Pulmonary artery endothelial cell (primary cell): Measurements from ENCODE around the gene MCM6. TPM values are rescaled to one million over a fixed set of nuclear protein-coding genes. Genes with fewer than 3 reads are reported as not detected.
A peak's percentile ranks its signal among the peaks of the same experiment; 100 is the strongest.

Experiments used
- DNase-seq: peaks from one replicate; pipeline ENCODE4 v3.0.0-alpha.2; 2011; ENCODE audit warnings: low read depth, low spot score
- total RNA-seq: library from RNA; depleted of rRNA; stranded (reverse); fragments of >200 nt; gene quantifications from 2 replicates; pipeline ENCODE4 v1.2.3, GENCODE V29; 2014

Gene MCM6
- total RNA-seq, 1 donor from 2014 or later, result 28.6 TPM

DNA sequence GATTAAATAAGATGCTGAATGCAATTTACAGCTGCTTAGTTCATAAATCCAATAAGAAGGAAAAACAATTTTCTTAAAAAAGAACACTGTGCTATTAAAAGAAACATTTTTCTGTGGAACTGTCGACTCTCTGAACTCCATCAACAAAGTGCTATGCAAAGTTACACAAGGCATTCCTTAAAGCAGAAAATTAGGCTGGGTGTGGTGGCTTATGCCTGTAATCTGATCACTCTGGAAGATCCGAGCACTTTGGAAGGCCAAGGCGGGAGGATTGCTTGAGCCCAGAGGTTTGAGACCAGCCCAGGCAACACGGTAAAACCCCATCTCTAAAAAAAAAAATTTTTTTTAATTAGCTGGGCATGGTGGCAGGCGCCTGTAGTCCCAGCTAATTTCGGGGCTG lies 13.0 kb downstream of the MCM6 start:
- no peak for DNase-seq

DNA sequence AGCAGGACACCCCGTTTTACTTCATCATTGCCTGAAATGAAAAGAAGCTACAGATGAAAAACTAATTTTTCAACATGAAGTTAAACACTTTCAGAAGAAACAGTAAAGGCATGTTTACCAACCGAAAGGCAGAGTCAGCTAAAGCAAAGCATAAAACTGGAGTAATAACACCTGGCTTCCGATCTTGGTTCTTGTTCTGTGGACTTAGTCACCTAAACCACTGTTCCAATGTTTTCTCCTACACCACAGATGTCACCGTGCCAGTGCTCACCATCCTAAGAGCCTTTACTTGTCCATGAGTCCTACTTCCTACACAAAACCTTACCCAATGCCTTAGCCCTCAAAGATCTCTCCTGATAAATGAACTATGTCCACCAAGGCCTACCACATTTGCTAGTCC lies 13.5 kb downstream of the MCM6 start:
- no peak for DNase-seq

DNA sequence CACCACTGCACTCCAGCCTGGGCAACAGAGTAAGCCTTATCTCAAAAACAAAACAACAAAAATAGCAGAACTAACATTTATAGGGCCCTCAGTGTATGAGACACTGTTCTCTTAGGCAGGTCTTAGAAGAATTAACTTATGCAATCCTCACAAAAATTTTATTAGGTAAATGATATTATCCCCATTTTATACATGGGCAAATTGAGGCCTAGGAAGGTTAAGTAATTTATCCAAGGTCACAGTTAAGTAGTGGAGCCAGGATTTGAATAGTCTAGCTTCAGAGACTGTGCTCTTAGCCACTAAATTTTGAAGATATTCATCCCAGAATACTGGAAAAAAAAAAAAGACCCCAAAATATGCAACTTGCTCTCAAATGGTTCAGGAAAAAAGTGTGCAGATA lies 22.8 kb downstream of the MCM6 start:
- no peak for DNase-seq

DNA sequence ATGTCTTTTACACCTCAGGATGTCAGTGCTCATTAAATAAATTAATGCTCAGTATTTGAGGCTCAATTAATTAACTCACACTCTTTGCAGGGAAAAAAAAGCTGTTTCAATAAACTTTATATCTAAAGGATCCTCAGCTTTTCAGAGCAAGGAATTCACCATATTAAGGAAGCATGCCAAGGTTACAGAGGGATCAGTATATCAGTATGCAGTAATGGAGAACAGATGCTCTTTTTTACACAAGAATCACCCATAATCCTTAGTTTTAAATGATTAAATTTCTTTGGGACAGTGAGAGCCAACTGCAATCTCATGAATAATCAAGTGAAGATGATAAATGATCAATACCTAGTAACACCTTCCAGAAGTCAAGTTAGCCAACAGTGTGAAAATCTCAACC lies 24.4 kb downstream of the MCM6 start:
- DNase-seq, result no peak

DNA sequence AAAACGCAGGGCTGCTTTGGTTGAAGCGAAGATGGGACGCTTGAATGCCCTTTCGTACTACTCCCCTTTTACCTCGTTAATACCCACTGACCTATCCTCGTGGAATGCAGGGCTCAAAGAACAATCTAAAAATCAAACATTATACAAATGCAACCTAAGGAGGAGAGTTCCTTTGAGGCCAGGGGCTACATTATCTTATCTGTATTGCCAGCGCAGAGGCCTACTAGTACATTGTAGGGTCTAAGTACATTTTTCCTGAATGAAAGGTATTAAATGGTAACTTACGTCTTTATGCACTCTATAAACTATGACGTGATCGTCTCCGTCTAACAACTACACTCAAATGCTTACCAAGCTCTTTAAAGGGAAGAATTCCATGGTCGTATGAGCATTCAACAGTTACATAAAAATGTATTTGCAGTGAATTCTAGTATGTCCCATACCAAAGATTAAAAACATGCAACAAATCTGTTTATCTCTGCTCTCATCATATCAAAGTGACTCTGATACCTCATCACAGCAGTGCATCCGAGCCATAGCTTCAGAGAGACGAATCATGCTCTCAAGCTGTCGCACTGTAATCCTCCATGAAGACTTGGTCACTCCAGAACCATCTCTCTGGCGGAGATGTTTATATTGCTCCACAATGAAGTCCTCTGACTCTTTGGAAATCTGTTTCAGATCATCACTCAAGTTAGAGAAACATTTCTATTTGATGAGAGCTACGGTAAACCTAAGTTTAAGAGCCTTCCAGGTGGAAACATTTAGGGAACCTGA lies 25.2 kb downstream of the MCM6 start:
- DNase-seq, result no peak

DNA sequence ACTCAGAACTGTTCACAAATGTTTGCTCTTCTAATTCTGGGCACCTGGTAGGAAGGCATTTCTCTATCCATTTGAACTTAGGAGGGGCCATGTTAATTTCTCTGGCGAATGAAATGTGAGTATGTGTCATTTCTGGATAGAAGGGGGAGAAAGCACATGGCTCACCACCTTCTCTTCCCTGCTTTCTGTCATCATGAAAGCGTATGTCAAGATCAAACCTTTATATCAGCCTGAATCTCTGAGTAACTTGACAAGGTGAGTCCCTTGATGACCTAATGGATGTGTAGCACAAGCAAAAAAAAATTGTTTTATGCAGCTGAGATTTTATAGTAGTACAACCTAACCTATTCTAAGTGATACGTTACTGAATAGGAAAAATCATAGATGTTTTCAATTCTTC lies 27.2 kb downstream of the MCM6 start:
- no peak for DNase-seq

DNA sequence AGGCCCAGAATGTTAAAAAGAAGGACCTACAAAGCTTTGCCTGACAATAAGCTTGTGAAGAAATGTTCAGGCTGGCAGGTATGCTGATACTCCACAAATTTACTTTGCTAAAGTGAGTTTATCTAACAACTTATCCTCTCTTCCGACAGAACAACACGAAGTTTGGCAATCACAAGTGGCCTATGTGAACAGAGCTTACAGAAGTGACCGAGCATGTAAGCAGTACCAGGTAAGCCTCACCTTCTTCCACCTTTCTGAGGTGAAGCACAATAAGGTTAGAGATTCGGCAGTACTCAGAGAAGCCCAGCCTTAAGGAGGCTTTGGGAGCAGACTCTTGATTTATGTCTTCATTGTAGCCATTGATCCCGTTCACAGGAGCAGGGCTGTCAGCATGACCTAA lies 30.2 kb downstream of the MCM6 start:
- DNase-seq, result no peak

DNA sequence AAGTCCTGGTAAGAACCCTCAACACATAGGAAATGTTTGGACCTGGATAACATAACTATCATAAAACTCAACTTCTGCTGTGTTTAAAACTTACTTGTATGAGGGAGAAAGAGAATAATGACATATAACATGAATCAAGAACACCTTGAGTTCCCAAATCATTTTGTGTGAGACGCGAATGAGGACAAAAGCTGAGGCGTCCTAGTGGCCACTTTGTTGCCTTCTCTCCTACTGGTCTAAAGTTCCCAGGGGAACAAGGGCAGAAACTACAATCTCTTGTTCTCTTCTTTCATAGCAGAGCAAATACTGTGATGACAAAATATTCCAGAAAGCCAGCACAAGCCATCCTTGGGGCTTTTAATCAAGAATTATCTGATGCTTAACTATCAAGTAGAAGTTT lies 31.0 kb downstream of the MCM6 start:
- DNase-seq, result no peak

DNA sequence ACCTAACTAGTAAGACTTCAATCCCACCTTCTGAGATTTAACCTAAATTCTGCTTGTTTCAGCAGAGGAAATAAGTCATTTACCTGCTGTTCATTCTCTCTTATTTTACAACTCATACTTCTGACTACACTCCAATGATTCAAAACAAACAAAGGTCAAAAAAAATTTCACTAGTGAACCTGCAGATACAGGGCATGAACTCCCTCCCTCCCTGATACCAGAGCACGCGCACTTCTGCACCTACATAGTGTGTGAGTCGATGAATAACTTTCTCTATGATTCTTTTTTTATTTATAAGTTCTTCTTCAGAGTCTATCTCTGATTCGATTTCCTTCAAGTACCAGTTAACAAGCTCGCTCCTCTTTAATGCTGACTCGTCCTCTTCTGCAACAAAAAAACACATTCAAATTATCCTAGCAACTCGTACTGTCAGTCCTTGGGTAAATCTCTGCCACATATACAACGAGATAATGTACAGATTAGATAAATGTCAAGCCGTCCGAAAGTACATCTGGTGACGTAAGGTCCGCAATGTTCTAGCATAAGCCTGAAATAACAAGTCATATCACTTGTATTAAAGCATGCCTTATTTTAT lies 31.8 kb downstream of the MCM6 start:
- DNase-seq, result no peak

DNA sequence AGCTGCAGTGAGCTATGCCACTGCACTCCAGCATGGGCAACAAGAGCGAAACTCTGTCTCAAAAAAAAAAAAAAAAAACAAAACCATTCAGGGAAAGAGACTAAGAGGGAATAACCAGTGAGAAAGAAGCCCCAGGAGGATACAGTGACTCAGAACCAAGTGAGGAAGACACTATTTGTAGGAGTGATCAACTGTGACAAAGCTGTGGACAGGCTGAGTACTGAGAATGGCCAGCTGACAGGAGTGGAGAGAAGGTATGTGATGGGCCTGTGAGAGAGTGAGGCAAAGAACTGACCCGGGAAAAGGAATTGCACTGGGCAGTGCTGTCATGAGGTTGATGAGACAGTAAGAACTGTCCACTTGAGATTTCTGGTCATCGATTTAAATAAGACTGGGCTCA lies 32.6 kb downstream of the MCM6 start:
- no peak for DNase-seq

DNA sequence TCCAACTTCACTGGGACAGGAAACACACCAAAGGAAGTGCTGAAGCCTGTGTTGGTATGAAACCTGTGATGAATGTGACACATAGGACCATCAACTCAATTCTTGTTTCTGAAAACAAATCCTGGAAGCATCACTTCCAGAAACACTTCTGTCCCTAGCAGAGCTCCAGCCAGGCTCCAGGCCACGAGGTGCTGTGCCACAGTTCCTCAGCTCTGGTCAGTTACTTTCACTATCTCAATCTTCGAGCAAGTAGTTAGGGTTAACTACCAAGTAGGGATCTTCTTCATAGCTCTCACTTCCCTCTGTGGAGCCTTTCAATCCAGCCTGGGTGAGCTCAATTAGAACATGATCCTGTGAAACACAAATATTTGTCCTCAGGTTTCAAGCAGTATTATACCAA lies 35.6 kb downstream of the MCM6 start:
- DNase-seq, result no peak

DNA sequence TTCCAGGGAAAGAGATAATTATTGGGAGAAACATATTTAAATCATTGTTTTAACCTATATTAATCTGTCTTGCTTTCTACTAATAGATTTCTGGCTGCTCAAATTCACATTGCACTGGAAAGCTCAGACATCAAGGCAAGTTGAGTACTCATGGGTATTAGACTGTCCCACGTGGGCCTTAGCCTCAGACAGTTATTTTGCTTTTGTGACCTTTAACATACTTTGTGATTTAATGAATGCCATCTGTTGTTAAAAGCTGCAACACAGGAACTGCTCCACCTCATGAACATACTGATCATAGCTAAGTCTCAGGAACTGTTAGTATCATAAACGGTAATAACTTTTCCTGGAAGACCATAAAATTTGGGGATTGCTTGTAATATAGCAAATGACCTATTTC lies 36.5 kb downstream of the MCM6 start:
- peak; percentile 32 for DNase-seq

DNA sequence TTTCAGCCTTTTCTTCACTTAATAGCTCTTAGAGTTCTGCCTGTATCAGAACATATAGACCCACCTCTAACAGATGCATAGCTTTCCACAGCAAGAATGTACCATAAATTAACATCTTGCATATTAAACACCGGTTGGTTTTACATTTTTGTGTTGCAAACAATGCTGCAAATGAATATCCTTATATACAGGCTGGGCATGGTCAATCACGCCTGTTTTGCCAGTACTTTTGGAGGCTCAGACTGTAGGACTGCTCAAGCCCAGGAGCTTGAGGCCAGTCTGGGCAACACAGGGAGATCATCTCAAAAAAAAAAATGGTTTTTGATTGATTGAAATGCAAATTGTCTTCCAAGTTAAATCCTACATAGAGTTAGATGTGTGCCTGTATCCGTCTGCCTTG lies 37.7 kb downstream of the MCM6 start:
- no peak for DNase-seq

DNA sequence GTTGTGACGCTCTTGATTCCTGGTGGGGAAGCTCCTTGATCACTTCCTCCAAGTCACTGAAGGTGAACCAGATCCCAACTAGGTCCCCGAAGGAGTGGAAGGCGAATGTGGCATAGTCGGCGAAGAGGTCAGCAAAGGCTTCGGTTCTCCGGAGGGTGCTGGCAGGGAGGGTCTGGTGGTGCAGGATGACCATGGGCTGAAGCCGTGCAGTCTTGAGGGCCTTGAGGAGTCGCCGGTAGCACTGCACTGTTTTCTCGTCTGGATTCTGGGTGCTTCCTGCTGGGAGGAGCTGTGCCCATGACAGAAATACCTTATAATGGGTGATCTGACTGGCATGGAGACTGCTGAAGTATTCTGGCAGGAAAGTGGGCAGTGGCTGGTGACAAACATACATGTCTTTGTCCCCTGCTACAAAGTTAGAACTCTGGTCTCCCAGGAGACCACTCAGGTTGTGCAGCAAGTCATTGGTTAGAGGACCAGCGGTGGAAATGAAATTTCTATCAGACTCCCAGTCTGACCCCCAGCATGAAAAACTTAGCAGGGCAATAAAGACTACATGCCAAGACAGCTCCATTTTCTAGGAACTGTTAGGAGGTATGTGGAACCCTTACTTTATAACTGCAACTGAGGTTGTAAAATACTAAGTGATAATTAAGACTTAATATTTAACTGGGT lies 39.5 kb downstream of the MCM6 start, which contains the start of gene LCT:
Gene LCT, minus strand, starts transcription at position 589 of the 675 bp plus-strand sequence. Its CDS starts 15 bp downstream, at position 574.
- DNase-seq, result no peak

DNA sequence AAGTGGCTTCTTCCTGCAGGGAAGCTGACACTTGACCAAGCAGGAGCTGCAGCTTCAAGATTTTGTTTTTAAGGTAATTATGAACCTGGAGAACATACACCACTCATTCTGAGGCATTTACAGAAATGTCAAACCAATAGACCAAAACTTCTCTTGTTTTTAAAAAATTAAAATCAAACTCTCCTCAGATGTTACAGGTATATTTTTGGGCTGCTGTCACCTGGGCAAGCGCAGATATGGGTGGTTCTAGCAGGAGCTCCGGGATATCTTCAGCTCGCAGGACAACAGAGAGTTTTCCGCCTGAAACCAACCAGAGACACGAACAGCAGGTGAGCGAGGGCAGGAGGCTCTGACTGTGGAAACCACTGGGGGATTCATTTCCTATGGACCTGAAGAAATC lies 43.4 kb downstream of the MCM6 start:
- DNase-seq, result no peak

DNA sequence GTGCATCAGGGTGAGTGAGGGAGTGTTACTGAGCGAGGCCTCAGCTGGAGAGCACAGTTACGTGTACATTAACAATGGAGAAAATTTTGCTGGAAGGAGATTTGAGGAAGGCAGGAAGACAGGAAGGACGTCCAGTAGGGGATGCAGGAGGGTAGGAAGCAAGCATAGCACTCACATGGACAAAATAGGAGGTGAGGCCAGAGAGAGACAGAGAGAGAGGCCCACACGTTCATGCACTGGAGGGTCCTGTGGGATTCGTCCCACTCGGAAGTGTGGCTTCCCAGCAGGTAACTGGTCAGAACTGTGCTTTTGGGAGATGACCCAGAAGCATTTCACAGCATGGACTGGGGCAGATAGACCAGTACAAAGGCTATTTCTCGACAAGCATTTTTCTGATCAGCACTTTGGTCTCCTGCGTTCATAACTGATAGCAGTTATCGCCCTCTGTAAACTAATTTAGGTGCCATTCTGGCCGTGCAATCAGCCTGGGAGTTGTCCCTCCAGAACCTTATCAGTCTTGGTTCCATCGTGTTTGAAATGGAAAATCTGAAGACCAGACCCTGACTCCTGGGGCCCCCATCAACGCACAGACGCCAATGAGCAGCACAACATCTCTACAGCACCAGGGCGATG lies 44.9 kb downstream of the MCM6 start:
- DNase-seq, result no peak

DNA sequence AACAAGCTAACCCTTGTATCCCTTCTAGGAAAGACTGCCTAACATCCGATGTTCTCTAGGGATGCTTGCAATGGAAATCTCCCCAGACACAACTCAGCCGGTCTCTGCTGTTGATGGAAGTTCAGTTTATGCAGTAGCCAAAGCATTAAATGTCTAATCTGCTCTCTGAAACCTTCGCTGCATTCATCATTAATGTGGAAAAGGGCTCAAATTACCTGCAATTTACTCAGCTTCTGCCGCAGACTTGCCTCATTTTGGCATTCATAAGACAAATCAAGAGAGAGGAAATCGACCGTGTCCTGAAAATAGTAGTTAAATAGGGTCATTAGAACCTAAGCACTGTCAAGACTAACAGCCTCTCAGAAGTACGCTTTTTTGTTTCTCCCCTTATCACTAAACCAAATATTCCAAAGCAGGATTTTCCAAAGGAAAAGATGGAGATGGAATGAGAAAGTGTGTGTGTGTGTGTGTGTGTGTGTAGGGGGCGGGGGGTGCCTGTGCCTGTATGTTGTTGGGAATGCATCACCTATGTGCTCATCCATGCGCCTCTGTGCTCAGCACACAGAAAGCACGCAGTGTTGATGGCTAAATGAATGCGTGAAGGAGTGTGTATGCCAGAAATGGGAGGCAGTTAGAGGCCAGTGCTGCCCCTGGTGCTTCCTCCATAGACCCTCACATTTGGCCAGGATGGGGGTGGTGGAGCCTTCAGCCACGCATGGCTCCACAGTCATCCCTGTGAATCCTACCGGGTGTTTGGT lies 46.7 kb downstream of the MCM6 start:
- no peak for DNase-seq

DNA sequence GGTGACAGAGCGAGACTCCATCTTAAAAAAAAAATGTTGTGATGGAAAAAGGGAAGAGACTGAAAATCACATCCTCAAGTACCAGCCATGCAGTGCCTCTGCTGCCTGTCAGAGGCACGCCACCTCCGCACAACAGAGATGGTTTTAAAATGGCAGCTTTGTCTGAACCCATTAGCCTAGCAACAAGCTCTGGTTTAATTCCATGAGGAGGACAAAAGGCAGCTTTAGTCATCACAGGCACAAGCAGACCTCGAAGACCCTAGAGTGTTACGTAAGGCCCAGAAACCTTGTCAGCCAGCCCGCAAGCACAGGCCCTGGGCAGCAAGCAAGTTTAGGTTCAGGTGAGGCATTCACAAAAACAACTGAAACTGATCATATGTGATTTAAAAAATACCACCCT lies 49.7 kb downstream of the MCM6 start:
- no peak for DNase-seq

DNA sequence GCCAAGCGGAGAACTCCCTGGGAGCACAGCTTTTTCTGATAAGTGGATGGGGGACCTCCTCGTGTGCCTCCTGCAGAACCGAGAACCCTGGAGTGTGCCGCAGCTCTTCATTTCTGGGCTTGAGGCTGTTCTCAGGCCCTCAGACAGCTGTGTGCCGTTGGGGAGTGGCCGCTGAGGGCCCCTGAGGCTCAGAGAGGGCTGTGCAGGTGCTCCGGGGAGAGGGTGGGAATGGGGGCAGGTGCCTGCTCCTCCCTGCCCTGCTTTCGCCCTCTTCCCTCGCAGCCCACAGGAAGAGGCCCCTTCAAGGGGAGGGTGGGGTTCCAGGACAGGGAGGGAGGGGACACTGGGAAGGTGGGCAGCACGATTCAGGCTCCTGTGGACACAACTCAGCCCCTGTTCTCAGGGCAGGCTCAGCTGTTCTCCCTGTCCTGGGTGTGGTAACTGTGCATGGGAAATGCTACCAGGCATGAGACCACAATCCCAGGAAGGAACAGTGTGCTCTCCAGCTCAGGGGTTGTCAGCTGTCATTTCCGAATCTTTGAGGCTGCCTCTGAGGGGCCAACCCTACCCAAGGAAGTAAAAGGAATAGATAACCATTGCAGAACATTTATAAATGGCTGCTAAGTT lies 50.6 kb downstream of the MCM6 start:
- no peak for DNase-seq

DNA sequence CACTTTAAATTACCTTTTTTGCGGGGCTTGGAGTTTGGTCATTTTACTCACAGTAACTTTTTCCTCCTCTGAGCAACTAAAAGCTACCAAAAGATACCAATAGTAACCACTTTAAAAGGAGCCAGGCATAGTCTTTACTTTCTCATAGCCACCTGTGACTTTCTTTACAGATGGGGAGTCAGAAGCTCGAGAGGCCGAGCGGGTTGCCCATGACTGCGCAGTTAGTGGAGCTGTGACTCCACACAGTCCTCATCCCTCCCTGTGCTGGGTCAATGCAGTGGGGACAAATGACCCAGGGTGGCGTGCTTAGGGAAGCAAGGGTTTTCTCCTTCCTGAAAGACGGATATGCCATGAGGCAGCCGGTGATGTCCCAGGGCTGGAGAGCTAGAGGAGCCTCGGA lies 51.1 kb downstream of the MCM6 start:
- no peak for DNase-seq

DNA sequence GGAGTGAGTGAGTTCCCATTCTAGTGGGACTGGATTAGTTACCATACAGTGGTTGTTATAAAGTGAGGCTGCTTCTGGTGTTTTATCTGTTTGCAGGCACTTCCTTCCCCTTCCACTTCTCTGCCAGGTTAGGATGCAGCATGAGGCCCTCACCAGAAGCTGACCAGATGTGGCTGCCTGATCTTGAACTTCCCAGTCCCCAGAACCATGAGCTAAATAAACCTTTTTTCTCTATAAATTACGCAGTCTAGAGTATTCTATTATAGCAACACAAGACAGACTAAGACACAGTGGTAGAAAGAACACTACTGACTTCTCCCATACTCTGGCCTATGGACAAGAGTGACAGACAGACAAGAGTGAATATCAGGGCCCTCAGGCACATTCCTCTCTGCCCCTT lies 53.4 kb downstream of the MCM6 start:
- no peak for DNase-seq
